Activated naive CD8-positive, alpha-beta T cell (primary cell): ENCODE results near the gene CSMD2.

ENCODE experiments used
- H3K27ac Mint-ChIP-seq: one replicate; pipeline ENCODE4 v1.8.0; 2021; ENCODE audit warnings: mixed read lengths
- H3K27me3 Mint-ChIP-seq: one replicate; pipeline ENCODE4 v1.8.0; 2021; ENCODE audit warnings: mixed read lengths
- H3K36me3 Mint-ChIP-seq: one replicate; pipeline ENCODE4 v1.8.0; 2021; ENCODE audit warnings: mixed read lengths
- H3K4me1 Mint-ChIP-seq: one replicate; pipeline ENCODE4 v1.8.0; 2021; ENCODE audit warnings: low read depth, mixed read lengths
- H3K4me3 Mint-ChIP-seq: one replicate; pipeline ENCODE4 v1.8.0; 2021; ENCODE audit warnings: mild to moderate bottlenecking, mixed read lengths
- H3K9me3 Mint-ChIP-seq: one replicate; pipeline ENCODE4 v1.8.0; 2021; ENCODE audit warnings: low read depth, mixed read lengths

CSMD2 gene

GRCh38 chr1:33802268-33802667 is 362.8 kb downstream of the CSMD2 start:
- Mint-ChIP-seq H3K4me1 (no peaks in the 10 kb centered on the region), H3K27ac (no peak overlapping the region), H3K27me3 (peaks cover 9% of the 10 kb centered on the region), H3K36me3 (peaks cover 4% of the 10 kb centered on the region), H3K9me3 (peaks cover 11% of the 10 kb centered on the region), H3K4me3 (no peak overlapping the region)

DNA sequence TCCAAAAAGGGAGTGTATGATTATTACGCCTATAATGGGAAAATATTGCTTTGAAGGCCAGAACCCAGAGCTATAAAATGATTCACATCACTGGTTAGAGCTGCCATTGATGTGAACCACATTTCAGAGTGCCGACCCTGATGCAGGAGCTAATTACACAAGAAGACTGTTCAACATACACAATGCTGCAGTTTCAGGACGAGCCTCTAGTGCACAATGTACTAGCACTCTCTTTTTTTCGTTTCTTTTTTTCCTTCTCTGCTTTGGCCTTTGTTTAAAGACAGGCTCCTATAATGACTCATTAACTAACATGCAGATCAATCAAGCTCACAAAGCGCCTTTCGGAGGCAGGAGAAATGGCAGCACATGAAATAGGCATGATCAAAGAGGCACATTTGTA is 367.2 kb downstream of the CSMD2 start:
- Mint-ChIP-seq H3K4me3 (no peak overlapping the region), H3K27me3 (peaks cover 6% of the 10 kb centered on the region), H3K4me1 (no peaks in the 10 kb centered on the region), H3K9me3 (peaks cover 9% of the 10 kb centered on the region), H3K27ac (no peak overlapping the region), H3K36me3 (peaks cover 4% of the 10 kb centered on the region)

- Mint-ChIP-seq H3K36me3 (no peaks in the 10 kb centered on the region), H3K27ac (no peak overlapping the region), H3K9me3 (peaks cover 3% of the 10 kb centered on the region), H3K4me3 (no peak overlapping the region), H3K27me3 (peaks cover 2% of the 10 kb centered on the region), H3K4me1 (no peaks in the 10 kb centered on the region)
Measured at GRCh38 chr1:33792651-33793050, 372.4 kb downstream of the CSMD2 start.

DNA sequence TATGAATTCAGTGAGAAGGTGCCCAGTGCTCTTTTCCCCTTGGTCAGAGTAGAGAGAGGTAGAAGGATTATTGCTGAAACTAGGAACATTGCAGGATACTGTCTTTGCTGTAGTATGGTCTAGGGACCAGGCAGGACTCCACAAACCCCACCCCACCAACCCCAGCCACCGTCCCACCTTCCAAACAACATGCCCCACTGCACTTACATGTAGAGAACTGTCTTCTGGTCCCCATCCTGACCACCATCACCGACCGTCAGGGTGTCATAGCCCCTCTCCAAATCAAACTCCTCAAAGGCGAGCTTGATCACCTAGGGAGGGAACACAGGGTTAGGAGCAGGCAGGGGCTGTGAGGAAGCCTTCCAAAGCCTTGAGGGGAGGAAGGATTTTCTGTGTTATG is 372.8 kb downstream of the CSMD2 start:
- H3K27ac Mint-ChIP-seq, result no peak overlapping the region
- peaks cover 3% of the 10 kb centered on the region for H3K9me3 Mint-ChIP-seq
- no peaks in the 10 kb centered on the region for H3K36me3 Mint-ChIP-seq
- H3K27me3 Mint-ChIP-seq, result peaks cover 2% of the 10 kb centered on the region
- H3K4me1 Mint-ChIP-seq, result no peaks in the 10 kb centered on the region
- no peak overlapping the region for H3K4me3 Mint-ChIP-seq

GRCh38 chr1:33791251-33791650 is 373.8 kb downstream of the CSMD2 start:
- no peaks in the 10 kb centered on the region for H3K4me1 Mint-ChIP-seq
- H3K27me3 Mint-ChIP-seq, result peaks cover 2% of the 10 kb centered on the region
- no peaks in the 10 kb centered on the region for H3K36me3 Mint-ChIP-seq
- H3K27ac Mint-ChIP-seq, result no peak overlapping the region
- no peaks in the 10 kb centered on the region for H3K9me3 Mint-ChIP-seq
- no peak overlapping the region for H3K4me3 Mint-ChIP-seq

GRCh38 chr1:33790577-33790976 is 374.5 kb downstream of the CSMD2 start:
- peaks cover 6% of the 10 kb centered on the region for H3K27me3 Mint-ChIP-seq
- no peaks in the 10 kb centered on the region for H3K9me3 Mint-ChIP-seq
- no peaks in the 10 kb centered on the region for H3K4me1 Mint-ChIP-seq
- H3K36me3 Mint-ChIP-seq, result no peaks in the 10 kb centered on the region
- no peak overlapping the region for H3K4me3 Mint-ChIP-seq
- H3K27ac Mint-ChIP-seq, result no peak overlapping the region

GRCh38 chr1:33784876-33785275 is 380.2 kb downstream of the CSMD2 start:
- H3K27me3 Mint-ChIP-seq, result peaks cover 4% of the 10 kb centered on the region
- no peaks in the 10 kb centered on the region for H3K4me1 Mint-ChIP-seq
- H3K4me3 Mint-ChIP-seq, result no peak overlapping the region
- no peaks in the 10 kb centered on the region for H3K36me3 Mint-ChIP-seq
- H3K27ac Mint-ChIP-seq, result no peak overlapping the region
- H3K9me3 Mint-ChIP-seq, result no peaks in the 10 kb centered on the region

DNA sequence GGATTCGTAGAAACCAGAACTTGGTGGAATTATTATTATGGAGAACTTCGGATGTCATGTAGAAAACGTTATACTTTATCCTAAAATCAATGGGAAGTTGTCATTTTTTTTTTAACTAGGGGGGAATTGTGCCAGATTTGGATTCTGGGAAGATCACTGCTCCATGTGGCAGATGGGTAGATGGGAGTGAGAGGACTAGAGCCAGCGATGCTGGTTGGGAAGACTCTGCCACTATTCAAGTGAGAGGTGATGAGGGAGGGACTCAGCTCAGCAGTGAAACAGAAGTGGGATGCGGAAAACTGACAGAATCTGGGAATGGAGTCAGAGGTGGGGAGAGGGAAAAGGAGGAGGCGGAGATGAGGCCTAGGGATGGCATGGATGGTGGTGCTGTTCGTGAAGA is 382.3 kb downstream of the CSMD2 start:
- Mint-ChIP-seq H3K9me3 (no peaks in the 10 kb centered on the region), H3K4me3 (no peak overlapping the region), H3K36me3 (no peaks in the 10 kb centered on the region), H3K4me1 (no peaks in the 10 kb centered on the region), H3K27ac (no peak overlapping the region), H3K27me3 (peaks cover 7% of the 10 kb centered on the region)

DNA sequence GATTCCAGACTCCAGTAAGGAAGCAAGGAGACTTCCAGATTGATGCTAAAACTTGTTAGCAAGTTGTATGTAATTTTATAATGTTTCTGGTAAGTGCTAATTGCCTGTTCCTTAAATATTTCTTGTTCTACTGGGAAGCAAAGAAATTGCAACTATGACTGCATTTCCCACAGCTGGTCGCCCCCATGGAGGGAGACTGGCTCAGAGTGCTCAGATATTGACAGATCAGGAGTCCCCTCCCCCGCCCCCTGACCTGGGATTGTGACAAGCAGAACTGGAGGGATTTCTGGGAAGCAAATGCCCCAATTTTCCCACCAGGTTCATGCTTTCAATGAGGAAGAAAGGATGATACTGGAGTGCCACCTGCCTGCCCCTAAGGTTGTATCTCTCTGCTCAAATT is 383.4 kb downstream of the CSMD2 start:
- Mint-ChIP-seq H3K27me3 (peaks cover 7% of the 10 kb centered on the region), H3K4me1 (no peaks in the 10 kb centered on the region), H3K27ac (no peak overlapping the region), H3K36me3 (no peaks in the 10 kb centered on the region), H3K4me3 (no peak overlapping the region), H3K9me3 (no peaks in the 10 kb centered on the region)

- Mint-ChIP-seq H3K9me3 (no peaks in the 10 kb centered on the region), H3K4me1 (no peaks in the 10 kb centered on the region), H3K27ac (no peak overlapping the region), H3K36me3 (no peaks in the 10 kb centered on the region), H3K4me3 (no peak overlapping the region), H3K27me3 (peaks cover 10% of the 10 kb centered on the region)
Measured at GRCh38 chr1:33777337-33777736, 387.7 kb downstream of the CSMD2 start.

DNA sequence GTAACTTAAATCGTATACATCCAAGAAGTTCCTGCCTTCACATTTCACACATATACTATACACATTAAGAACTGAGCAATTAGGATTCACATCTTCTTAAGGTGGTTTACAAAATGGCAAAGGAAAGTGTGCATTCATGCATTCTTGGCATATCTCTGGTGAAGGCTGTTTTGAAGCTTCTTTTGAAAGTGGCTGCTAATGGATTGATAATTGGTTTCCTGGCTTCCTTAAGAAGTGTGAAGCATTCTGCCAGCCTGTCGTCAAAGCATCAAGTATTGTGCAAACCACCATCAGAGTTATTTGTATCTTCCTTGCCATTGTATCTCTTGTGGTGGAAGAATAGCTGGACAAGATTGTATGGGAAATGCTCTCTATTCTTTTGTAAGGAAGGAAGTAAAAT is 396.2 kb downstream of the CSMD2 start:
- H3K4me1 Mint-ChIP-seq, result no peaks in the 10 kb centered on the region
- no peak overlapping the region for H3K4me3 Mint-ChIP-seq
- H3K9me3 Mint-ChIP-seq, result no peaks in the 10 kb centered on the region
- H3K27me3 Mint-ChIP-seq, result peaks cover 16% of the 10 kb centered on the region
- no peak overlapping the region for H3K27ac Mint-ChIP-seq
- H3K36me3 Mint-ChIP-seq, result no peaks in the 10 kb centered on the region

DNA sequence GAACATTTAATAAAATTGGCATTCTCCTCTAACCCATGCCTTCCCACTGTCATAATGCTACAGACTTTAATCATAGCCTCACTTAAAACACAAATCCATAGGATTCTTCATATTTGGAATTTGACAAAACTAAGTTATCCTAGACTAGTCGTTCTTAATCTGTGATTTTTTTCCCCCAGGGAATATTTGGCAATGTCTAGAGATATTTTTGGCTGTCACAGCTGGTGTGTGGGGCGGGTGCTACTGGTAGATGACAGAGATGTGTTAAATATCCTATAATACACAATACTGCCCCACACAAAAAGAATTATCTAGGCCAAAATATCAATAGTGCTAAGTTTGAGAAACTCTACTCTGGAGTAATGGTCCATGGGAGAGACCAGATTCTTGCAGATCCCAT is 396.9 kb downstream of the CSMD2 start:
- Mint-ChIP-seq H3K36me3 (no peaks in the 10 kb centered on the region), H3K4me3 (no peak overlapping the region), H3K4me1 (no peaks in the 10 kb centered on the region), H3K27me3 (peaks cover 13% of the 10 kb centered on the region), H3K9me3 (no peaks in the 10 kb centered on the region), H3K27ac (no peak overlapping the region)

- Mint-ChIP-seq H3K36me3 (no peaks in the 10 kb centered on the region), H3K4me3 (no peak overlapping the region), H3K4me1 (no peaks in the 10 kb centered on the region), H3K27me3 (peaks cover 2% of the 10 kb centered on the region), H3K9me3 (no peaks in the 10 kb centered on the region), H3K27ac (no peak overlapping the region)
Measured at GRCh38 chr1:33764149-33764548, 400.9 kb downstream of the CSMD2 start.

GRCh38 chr1:33763406-33763805 is 401.6 kb downstream of the CSMD2 start:
- Mint-ChIP-seq H3K36me3 (no peaks in the 10 kb centered on the region), H3K4me1 (no peaks in the 10 kb centered on the region), H3K27me3 (peaks cover 4% of the 10 kb centered on the region), H3K4me3 (no peak overlapping the region), H3K9me3 (no peaks in the 10 kb centered on the region), H3K27ac (no peak overlapping the region)

DNA sequence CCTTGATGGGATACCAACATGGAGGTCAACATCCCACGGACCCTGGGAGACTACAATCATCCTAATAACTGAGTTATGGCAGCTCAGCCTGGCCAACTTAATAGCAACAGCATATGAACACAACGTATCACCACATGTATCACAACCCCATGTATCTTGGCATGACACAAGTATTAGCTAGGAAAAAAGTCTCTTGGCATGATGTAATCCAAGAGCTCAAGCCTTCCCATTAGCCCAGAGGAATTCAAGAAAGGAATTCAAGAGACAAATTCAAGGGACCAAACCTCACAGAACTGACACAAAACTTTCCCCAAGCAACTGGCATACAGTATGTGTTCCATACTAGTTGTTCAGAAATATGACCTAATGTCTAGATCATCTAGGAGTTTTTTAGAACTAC is 402.1 kb downstream of the CSMD2 start:
- Mint-ChIP-seq H3K4me3 (no peak overlapping the region), H3K27ac (no peak overlapping the region), H3K36me3 (no peaks in the 10 kb centered on the region), H3K4me1 (no peaks in the 10 kb centered on the region), H3K27me3 (peaks cover 4% of the 10 kb centered on the region), H3K9me3 (no peaks in the 10 kb centered on the region)

DNA sequence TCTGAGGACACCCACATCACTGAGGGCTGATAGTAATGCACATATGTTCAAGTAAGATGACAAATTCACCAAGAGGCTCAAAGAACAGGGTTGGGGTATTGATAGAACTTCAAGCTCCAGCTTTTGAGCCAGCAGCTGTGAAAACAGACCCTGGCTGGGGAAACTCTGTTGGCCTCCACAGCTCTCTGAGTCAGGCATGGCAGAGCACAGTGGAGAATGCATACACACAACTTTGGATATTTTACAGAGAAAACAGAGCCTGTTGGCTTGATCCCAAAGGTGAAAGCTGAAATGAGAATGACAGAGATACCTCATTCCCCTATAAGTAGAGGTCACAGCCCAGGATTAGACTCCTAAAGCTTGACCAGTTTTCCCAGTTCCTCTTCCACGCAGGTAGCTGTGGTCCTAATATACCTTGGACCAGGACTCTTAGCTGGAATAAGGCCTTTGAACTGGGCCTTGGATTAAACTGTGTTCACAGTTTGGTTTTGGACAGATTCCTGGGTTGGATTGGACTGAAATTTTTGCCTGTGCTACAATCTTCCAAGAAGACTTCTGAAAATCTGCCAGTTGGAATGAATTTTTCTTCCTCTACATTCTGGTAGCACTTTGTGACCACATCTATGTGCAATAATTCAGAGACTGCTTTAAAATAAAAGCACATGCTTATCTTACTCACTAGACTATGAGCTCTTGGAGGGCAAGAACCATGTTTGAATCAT is 402.8 kb downstream of the CSMD2 start:
- Mint-ChIP-seq H3K4me3 (no peak overlapping the region), H3K4me1 (no peaks in the 10 kb centered on the region), H3K27ac (no peak overlapping the region), H3K9me3 (no peaks in the 10 kb centered on the region), H3K27me3 (peaks cover 4% of the 10 kb centered on the region), H3K36me3 (no peaks in the 10 kb centered on the region)
